NCI-H2107 treated with DMSO at 0.1 percent for 48 hours (cell line): Measurements from ENCODE around the gene DNAH9.
"Not testable (repeated sequence)": the region's sequence is repeated elsewhere in the genome, so short reads cannot be mapped to it uniquely, and the experiment has no call there.

Experiments used
- DNase-seq: peaks from one replicate; lab custom pipeline; 2025; ENCODE audit not compliant: unreplicated experiment; lab: John Stamatoyannopoulos, UW

Gene DNAH9

DNA sequence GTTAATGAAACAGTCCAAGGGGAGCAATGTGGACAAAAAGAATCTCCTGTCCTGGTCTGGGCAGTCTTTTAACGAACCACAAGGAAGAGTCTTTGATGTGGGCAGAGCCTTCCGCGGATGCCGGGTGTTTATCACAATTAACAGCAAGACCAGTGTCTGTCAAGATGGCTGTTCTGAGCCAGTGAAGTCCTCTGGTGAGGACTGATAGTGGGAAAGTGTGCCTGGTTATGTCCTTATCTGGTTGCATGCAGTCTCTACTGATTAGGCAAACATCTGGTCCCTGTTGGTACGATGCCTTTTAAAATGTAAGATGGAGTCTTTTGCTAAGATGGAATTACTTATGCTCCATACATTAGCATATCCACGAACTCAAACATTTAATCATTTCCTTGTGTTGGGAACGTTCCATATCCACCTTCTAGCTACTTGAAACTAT lies 310.5 kb downstream of the DNAH9 start:
- DNase-seq: no peak

DNA sequence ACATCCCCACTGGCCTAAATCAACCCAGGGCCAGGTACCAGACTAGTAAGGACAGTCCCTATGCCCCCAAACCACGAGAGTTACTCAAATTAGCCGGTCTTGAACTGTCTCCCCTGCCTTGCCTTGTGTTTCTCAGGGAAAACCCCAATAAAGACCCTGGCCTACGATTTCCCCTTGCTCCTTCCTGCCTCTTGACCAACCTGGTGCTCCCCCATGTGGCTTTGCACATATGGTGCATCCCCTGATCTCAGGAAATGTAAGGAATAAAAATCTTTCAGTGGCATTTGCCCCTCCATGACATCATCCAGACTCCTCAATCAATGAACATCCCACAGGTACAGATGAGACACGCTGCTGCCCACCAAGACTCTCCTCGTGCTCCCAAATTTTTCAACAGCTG lies 311.1 kb downstream of the DNAH9 start:
- no peak for DNase-seq

DNA sequence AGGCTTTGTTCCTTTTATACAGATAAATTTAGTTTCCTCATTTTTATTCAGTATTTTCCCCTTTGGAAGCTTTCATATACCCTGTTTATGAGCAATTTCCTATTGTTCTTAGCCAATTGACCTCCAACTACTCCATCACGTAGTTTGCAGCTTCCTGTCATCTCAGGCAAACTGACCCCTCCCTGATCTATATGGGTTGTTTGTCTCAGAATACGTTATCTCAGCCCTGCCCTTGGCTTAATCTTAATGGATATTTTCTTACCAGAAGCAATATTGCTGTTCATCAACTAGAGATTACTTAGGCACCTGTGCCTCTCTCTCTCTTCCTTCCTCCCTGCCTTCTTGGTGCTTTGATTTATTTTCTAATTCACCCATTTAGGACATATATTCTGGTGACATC lies 317.8 kb downstream of the DNAH9 start:
- DNase-seq: no peak

DNA sequence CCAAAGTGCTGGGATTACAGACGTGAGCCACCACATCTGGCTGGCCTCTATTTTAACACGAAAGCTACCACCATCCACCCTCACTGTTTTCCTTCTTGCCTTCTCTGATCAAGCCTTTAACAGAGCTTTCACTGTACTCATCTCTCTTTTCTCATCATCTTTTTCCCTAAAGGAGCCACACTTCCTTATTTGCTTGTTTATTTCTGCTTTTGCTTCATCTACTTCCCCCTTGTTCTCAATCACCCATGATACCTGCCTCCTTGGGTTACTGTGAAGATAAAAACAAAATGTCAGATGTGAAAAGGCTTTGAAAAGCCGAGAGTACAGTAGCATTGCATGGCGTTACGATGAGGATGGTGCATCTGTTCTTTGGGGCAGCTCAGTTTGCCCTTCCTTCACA lies 319.1 kb downstream of the DNAH9 start:
- no peak for DNase-seq

DNA sequence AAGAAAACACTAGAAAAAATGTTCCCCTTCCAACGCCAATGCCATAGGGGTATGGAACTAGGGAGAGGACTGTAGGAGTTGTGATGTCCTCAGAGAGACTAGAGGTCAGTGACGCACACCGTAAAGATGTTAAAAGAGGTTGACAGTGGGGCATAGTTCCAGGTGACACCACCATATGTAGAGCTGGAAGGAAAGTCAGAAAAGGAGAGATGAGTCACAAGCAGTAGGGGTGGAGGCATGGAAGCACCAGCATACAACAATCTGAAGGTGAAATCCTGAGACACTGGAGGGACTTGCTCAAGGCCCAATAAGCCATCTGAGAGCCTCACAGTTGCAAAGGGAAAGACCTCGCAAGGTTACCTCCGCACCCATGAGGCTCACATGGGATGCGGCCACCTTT lies 323.0 kb downstream of the DNAH9 start:
- no peak for DNase-seq

DNA sequence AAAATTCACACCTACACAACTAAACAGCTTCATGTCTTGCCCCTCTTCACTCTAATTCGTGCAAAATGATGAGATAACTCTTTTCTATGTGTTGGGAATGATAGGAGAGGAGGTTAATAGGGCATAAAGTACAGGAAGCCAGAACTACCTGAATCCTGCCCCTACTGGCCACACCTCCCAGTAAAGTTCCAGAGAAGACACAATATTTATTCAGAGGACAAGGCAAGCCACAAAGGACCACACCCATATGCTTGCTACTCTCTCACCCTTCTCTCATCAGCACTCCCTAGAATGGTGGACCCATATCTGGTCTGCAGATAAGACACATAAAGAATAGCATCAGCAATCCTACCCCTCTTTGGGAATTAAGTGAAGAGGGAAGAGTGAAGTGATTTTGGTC lies 324.4 kb downstream of the DNAH9 start:
- DNase-seq: no peak

DNA sequence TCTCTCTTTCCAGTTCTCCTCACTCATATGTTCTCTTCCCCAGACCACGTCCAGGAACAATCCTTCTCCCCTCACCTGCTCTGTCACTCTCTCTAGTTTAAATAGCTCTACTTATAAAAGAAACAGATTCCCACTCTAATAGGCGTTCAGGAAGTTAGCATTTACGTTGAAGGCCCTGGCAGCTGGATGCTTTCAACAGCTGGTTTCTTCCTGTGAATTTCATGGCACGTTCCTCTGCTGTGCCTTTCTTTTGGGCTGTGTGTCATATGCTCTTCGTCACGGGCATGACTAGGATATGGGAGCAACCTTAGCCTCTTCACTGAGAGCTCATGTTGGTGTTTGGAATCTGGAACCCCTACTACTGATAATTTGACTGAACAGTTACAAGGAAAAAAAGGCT lies 325.8 kb downstream of the DNAH9 start:
- DNase-seq: no peak

DNA sequence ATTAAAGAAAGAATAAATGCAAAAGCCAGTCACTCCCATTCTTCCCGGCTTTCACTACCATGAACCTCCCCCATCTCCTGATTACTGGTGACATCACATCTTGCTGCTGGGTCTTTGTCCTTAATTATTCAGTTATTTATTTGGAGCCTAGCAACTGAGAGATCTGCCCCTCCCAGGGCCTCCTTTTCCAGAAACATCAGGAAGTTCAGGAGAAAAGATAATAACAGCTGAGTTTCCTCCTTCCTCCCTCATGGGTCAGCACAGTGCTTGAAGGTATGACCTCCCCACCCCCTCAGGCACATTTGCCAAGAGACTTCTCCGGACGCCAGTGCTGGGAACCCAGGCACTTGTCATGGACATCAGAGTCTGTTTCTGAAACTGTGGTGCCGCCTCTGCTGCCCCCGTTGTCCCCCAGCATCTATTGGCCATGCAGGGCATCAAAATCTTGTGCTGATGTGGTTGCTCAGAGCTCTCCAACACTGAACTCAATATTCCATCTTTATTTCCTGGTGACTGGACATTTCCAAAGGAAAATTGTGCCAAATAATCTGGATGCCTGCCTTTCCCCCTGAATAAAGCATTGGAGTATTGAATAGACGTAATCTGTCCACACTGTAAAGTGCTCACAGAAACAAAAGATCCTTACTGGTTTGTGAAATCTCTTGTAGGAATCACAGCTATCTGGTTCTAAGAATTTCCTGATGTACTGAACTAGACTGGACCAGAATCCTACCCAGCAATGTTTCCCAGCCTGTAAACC lies 327.2 kb downstream of the DNAH9 start:
- DNase-seq: no peak

DNA sequence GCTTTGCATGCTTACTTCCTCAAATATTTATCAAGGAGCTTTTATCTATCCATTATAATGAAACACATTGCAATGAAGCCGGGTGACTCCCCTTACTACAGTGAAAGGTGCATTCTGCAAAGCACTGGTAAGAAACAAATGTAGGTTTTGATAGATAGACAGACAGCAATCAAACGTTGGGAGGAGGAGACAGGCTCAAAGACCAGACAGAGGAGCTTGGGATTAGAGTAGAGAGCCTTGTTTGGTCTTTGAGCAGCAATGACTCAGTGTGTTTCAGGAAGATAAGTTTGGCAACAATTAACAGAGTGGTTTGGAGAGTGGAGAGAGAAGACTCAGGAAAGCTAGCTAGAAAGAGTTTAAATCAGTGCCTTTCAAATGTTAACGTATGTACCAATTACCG lies 330.2 kb downstream of the DNAH9 start:
- DNase-seq: no peak

DNA sequence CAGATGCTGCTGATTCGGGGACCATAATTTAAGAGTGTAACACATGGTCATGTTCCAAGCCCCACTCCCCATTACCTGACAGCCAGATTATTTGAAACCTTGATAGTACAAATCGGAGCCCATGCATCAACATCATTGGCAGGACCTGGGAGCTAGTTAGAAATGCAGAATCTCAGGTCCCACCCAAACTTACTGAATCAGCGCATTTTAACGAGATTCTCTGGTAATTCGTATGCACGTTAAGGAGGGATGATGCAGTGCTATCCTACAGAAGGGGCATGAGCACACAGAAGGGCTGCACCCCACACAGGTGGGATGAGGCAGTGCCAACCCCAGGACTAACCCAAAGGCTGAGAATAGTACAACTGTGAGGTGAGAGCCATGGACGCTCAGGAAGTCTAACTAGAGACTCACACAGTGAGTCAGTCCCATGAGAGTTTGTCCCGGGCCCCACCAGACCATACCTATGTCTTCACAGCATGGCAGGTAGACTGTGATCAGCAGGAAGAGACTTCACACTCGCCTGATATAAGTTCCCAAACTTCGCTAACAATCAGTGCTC lies 334.1 kb downstream of the DNAH9 start:
- DNase-seq: no peak

DNA sequence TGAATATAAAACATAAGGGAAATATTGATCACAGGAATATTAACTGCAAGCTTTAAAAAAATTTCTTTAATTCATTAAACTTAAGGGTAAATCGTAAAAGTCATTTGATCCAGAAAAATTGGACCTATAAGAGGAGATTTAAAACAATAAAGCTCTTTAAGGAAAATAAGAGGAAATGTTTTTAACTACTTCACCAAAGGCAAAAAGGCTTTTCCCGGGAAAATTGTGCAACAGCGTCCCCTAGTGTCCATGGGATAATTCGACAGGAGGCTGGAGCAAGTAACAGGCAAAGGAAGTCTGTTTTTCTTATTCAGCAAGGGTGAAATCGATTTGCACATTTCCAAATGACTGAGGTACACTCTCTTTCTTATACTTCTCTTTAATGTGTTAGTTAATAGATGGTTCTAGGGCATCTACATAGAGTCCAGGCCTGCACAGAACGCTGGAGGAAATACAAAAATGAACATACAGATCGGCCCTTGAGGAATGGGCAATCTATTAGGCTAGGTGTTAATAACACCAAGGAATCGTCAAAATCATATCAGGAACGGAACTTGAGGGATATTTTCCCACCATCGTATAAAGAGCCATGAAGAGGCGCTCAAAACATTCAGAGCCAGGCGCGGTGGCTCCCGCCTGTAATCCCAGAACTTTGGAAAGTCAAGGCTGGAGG lies 337.6 kb downstream of the DNAH9 start:
- DNase-seq: no peak

DNA sequence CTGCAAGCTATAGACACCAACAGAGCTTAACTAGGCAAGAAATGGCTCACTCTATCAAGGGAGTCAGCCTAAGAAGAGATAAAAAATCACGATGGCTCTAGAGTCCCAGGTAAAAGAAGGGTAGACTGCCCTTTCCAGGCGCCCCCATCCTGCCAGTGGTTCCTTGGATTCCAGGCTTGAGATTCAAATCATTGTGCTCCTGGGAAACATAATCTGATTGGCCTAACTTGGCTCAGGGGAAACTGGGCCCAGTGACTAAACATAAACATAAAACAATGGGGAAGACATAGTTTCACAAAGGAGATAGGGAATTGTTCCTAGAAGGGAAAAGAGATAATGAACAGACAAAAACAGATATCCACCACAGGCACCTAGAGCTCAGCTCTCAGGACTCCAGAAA lies 342.6 kb downstream of the DNAH9 start:
- DNase-seq: no peak

DNA sequence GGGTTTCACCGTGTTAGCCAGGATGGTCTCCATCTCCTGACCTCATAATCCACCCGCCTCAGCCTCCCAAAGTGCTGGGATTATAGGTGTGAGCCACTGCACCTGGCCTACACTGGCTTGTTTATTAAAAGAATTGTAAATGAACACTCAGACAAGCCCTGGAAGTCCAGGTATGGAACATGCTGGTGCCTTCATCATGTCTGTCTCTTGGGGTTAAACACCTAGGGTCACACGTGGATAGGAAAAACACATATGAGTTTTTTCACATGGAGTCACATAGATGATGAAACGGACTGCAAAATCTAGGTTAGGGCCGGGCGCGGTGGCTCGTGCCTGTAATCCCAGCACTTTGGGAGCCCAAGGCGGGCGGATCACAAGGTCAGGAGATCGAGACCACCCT lies 344.8 kb downstream of the DNAH9 start:
- DNase-seq: not testable (repeated sequence)

DNA sequence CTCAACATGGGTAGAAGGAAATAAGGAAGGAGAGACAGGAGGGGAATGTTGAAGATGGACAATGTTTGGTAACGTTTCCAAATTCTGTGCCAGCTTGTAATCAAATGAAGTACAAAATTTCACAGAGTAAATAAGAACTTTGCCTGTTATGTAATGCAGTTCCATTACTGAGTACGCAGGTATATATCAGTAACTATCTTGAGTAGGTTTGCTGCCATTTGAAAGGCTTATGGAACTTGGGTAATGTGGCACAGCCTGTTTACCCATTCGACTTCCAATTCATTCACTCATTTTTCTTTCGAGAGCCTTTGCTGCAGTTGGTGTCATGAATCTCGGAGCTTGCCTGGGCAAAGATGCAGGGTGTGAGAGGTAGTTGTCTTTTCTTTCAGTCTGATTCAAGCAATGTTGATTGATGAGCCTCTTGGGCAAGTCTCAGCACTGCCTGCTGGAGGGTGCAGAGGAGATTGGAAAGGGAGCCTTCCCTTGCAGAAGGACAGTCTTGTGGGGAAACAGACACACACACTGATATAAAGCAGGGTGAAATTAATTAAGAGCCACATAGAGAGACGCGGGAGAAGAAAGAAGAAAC lies 345.6 kb downstream of the DNAH9 start:
- no peak for DNase-seq

DNA sequence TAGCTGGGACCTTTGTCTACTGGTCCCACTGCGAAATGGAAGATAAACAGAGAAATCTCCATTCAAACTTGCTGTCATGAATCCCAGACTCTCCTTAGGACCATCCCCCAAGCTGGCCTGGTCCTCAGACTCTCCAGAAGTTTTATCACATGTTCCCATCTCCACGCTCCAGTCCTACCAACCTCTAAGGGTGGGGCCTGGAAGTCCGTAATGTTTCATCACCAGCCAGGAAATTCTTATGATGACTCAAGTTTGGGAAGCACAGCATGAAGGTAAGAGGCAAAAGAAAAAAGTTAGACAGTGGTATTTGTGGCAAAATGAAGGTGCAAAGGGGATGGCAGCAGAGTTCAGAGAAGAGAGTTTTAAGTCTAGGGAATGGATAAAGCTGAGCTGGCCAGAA lies 346.3 kb downstream of the DNAH9 start:
- DNase-seq: no peak

DNA sequence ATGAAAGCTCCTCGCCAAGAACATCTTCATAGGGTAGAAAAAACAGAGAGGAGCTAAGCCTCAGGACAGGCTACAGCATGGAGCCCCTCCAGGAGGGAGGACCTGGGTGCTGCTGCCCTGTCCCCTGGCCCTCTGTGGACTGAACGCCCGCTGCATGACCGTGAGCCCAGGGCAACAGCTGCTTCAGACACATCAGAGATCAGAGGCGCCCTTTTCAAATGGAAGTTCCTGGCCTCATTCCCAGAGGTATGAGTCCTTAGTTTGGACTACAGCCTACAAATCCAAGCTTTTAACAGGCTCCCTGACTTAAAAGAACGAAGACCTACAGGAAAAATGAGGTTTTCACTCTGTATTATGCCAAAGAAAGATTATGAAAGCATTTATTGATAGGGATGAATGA lies 350.5 kb downstream of the DNAH9 start:
- no peak for DNase-seq

DNA sequence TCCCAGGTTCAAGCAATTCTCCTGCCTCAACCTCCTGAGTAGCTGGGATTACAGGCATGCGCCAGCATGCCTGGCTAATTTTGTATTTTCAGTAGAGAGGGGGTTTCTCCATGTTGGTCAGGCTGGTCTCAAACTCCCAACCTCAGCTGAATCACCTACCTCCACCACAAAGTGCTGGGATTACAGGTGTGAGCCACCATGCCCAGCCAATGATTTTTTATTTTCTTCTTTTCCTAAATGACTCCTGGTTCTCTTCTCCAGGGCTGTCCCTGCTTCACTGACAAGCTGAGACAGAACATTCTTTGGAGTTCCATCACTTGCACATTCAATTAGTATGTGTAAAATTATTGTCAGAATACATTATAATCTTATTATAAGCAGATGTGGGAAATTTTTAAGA lies 351.3 kb downstream of the DNAH9 start:
- not testable (repeated sequence) for DNase-seq

DNA sequence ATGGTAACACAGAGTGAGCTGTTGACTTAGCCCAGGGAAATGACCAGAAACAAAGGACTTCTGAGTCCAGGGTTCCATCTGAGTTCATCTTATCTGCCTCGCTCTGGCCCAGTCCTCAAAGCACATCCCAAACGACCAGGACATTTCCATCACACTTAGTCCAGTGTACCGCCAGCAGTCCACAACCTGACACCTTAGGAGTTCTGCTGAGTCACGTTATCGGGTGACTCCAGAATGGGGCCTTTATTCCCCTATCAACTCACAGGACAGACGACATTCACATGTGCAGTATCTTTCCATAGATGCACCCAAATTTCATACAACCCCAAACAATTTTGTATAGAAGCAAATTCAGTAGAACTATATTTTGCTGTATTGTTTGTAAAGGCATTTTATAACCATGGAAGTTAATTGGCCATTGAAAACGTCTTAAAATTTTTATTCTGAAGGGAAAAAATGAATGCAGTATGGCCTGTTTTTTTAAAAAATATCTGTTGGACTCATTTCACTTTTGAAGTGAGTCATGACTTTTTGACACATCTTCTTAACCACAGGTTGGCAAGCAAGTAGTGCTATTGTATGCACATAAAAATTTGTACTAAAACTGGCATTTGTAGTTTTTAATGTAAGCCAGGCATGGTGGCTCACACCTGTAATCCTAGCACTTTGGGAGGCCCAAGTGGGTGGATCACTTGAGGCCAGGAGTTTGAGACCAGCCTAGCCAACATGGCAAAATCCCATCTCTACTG lies 352.7 kb downstream of the DNAH9 start:
- DNase-seq: no peak

DNA sequence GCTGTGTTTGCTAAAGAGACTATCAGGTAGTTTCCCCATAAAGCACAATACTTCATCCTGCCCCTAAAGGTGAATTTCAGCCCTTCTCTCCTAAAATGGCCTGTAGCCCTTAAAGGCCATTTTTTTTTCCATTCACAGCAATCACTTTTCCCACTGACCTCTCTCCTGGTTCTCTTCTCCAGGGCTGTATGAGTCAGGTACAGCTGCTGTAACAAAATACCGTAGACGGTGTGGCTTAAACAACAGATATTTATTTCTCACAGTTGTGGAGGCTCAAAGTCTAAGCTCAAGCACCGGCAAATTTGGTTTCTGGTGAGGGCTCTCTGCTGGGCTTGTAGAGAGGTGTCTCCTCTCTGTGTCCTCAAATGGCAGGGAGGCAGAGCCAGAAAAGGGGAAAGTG lies 354.3 kb downstream of the DNAH9 start:
- no peak for DNase-seq

DNA sequence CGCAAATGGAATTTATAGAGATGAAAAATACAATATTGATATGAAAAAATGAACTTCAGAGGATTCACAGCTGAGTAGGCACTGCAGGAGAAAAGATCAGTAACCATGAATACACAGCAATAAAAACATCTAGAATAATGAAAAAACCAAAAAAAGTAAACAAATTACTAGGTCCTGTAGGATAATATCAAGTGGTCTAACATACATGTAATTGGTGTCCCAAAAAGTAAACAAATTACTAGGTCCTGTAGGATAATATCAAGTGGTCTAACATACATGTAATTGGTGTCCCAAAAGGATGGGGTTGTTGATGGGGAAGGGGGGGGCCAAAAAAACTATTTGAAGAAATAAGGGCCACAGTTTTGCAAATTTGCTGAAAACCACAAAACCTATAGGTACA lies 355.7 kb downstream of the DNAH9 start:
- no peak for DNase-seq

DNA sequence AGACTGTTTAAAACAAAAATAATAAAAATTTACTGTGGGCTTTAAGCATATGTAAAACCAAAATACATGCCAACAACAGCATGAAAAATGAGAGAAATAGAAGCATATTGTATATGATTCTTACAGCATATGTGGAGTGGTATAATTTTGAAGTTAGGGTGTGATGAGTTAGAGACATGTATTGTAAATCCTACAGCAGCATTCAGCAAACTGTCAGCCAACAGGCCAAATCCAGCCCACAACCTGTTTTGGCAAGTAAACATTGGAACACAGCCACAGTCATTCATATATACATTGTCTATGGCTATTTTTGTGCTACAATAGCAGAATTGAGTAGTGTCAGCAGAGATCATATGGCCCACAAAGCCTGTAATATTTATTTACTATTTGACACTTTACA lies 356.7 kb downstream of the DNAH9 start:
- DNase-seq: no peak
